GM23338 (cell line): Measurements from ENCODE around the gene SMIM35. TPM values are rescaled to one million over a fixed set of nuclear protein-coding genes. Genes with fewer than 3 reads are reported as not detected.

Experiments
- ATAC-seq: fragments of 200-7000 bp; cut with Tn5 transposase; 3 replicates; pipeline ENCODE4 v1.9.1; 2020
- DNase-seq: peaks from one replicate; pipeline ENCODE4 v3.0.0-alpha.2; 2015; ENCODE audit warnings: low spot score
- H2AFZ ChIP-seq: fragments of 200-600 bp; sonication (generic); 2 replicates; pipeline ENCODE4 v1.8.0; 2016; ENCODE audit warnings: antibody characterized with exemption, mild to moderate bottlenecking, moderate library complexity
- H3F3A ChIP-seq: fragments of 200-600 bp; sonication (generic); replicated peaks from 2 replicates; pipeline ENCODE4 v1.8.0; 2017; ENCODE audit warnings: antibody characterized with exemption, mixed run types, low read depth
- H3K27ac ChIP-seq: fragments of 200-600 bp; sonication (generic); 2 replicates; pipeline ENCODE4 v1.6.1; 2016; ENCODE audit warnings: low read depth
- H3K27me3 ChIP-seq: fragments of 200-600 bp; sonication (generic); 2 replicates; pipeline ENCODE4 v1.8.0; 2016; ENCODE audit warnings: mild to moderate bottlenecking, mixed run types, moderate library complexity; ENCODE audit not compliant: insufficient read depth
- H3K36me3 ChIP-seq: fragments of 200-600 bp; sonication (generic); 2 replicates; pipeline ENCODE4 v1.8.0; 2016; ENCODE audit warnings: mild to moderate bottlenecking; ENCODE audit not compliant: insufficient read depth
- H3K4me1 ChIP-seq: fragments of 200-600 bp; sonication (generic); 2 replicates; pipeline ENCODE4 v1.8.0; 2016; ENCODE audit warnings: mild to moderate bottlenecking, moderate library complexity; ENCODE audit not compliant: insufficient read depth
- H3K4me2 ChIP-seq: fragments of 200-600 bp; sonication (generic); 2 replicates; pipeline ENCODE4 v1.7.1; 2017; ENCODE audit warnings: mixed run types
- H3K4me3 ChIP-seq: fragments of 200-600 bp; sonication (generic); 2 replicates; pipeline ENCODE4 v1.6.1; 2016; ENCODE audit warnings: mixed run types
- H3K79me2 ChIP-seq: fragments of 200-600 bp; sonication (generic); replicated peaks from 2 replicates; pipeline ENCODE4 v1.8.0; 2017; ENCODE audit warnings: mild to moderate bottlenecking; ENCODE audit not compliant: insufficient read depth
- H3K9me2 ChIP-seq: fragments of 200-600 bp; sonication (generic); 2 replicates; pipeline ENCODE4 v1.8.0; 2017; ENCODE audit not compliant: insufficient read depth
- H4K20me1 ChIP-seq: fragments of 200-600 bp; sonication (generic); replicated peaks from 2 replicates; pipeline ENCODE4 v1.8.0; 2017; ENCODE audit warnings: mild to moderate bottlenecking; ENCODE audit not compliant: insufficient read depth
- H3K27ac Mint-ChIP-seq: 2 replicates; pipeline ENCODE4 v1.8.0; 2020; ENCODE audit warnings: inconsistent platforms, mild to moderate bottlenecking, moderate library complexity, mixed read lengths
- H3K27me3 Mint-ChIP-seq: 3 replicates; pipeline ENCODE4 v1.8.0; 2022; ENCODE audit warnings: low read depth, mild to moderate bottlenecking, moderate library complexity, mixed read lengths, inconsistent platforms; ENCODE audit not compliant: insufficient read depth, poor library complexity
- H3K36me3 Mint-ChIP-seq: 3 replicates; pipeline ENCODE4 v1.8.0; 2021; ENCODE audit warnings: low read depth, mild to moderate bottlenecking, inconsistent platforms, moderate library complexity, mixed read lengths
- H3K4me1 Mint-ChIP-seq: 3 replicates; pipeline ENCODE4 v1.8.0; 2020; ENCODE audit warnings: mild to moderate bottlenecking, inconsistent platforms, mixed read lengths
- H3K4me3 Mint-ChIP-seq: 3 replicates; pipeline ENCODE4 v1.8.0; 2021; ENCODE audit warnings: moderate library complexity, mild to moderate bottlenecking, inconsistent platforms, mixed read lengths
- H3K9me3 Mint-ChIP-seq: 3 replicates; pipeline ENCODE4 v1.8.0; 2020; ENCODE audit warnings: moderate library complexity, mild to moderate bottlenecking, inconsistent platforms, mixed read lengths
- CREB1 ChIP-seq: fragments of 250-450 bp; sonication (Bioruptor Pico); IDR thresholded peaks from 2 replicates; pipeline ENCODE4 v1.5.0; 2020; ENCODE audit warnings: low read depth, mild to moderate bottlenecking, moderate library complexity
- EZH2 ChIP-seq: fragments of 200-600 bp; sonication (generic); IDR thresholded peaks from one replicate; pipeline ENCODE4 v1.8.0; 2017; ENCODE audit warnings: antibody characterized with exemption, mild to moderate bottlenecking, low read depth; ENCODE audit not compliant: unreplicated experiment
- EZH2phosphoT487 ChIP-seq: fragments of 200-600 bp; sonication (generic); IDR thresholded peaks from one replicate; pipeline ENCODE4 v1.8.1; 2018; ENCODE audit warnings: antibody characterized with exemption; ENCODE audit not compliant: unreplicated experiment
- JUNB ChIP-seq: IDR thresholded peaks from one replicate; pipeline ENCODE4 v1.6.1; 2016; ENCODE audit warnings: antibody characterized with exemption; ENCODE audit not compliant: unreplicated experiment
- NANOG ChIP-seq: IDR thresholded peaks from 2 replicates; pipeline ENCODE4 v1.6.1; 2016; ENCODE audit warnings: antibody characterized with exemption, borderline replicate concordance
- POLR2AphosphoS5 ChIP-seq: IDR thresholded peaks from 2 replicates; pipeline ENCODE4 v1.6.1; 2016; ENCODE audit warnings: antibody characterized with exemption, low read depth
- STAT1 ChIP-seq: IDR thresholded peaks from one replicate; pipeline ENCODE4 v1.6.1; 2016; ENCODE audit warnings: antibody characterized with exemption; ENCODE audit not compliant: unreplicated experiment
- ZNF114 ChIP-seq: fragments of 250-450 bp; sonication (Bioruptor Pico); IDR thresholded peaks from 2 replicates; pipeline ENCODE4 v1.5.0; 2020; ENCODE audit warnings: mild to moderate bottlenecking, moderate library complexity
- ZNF331 ChIP-seq: fragments of 250-450 bp; sonication (Bioruptor Pico); IDR thresholded peaks from 2 replicates; pipeline ENCODE4 v1.5.0; 2020; ENCODE audit warnings: low read depth, mild to moderate bottlenecking, moderate library complexity
- polyA plus RNA-seq: library from polyadenylated mRNA; unstranded; fragments of >200 nt; fragmentation: Nextera tagmentation; extraction: Ambion mirVana; gene quantifications from 2 replicates; pipeline ENCODE4 v1.2.1, GENCODE V29; 2016
- total RNA-seq: library from RNA; depleted of rRNA; stranded (reverse); fragments of >200 nt; shearing (Covaris generic); gene quantifications from 2 replicates; pipeline ENCODE4 v1.2.3, GENCODE V29; 2014
- TF ChIP-seq, protein P1 (sequence below): IDR thresholded peaks from one replicate; pipeline ENCODE4 v1.6.1; 2018; ENCODE audit warnings: antibody characterized with exemption; ENCODE audit not compliant: unreplicated experiment
- TF ChIP-seq, protein P2 (sequence below): IDR thresholded peaks from 2 replicates; pipeline ENCODE4 v1.6.1; 2016; ENCODE audit warnings: antibody characterized with exemption
- TF ChIP-seq, protein P3 (sequence below), 2 experiments: fragments of 200-600 bp in 1 of 2; sonication (generic) in 1 of 2; conservative IDR thresholded peaks; 2 replicates each; pipeline versions ENCODE4 v1.5.1 to v1.6.1; 2016 to 2017; ENCODE audit warnings: antibody characterized with exemption in 2 of 2, low read depth in 2 of 2, mild to moderate bottlenecking in 2 of 2, moderate library complexity in 1 of 2

SMIM35 gene
- total and polyA plus RNA-seq, 2 experiments from 2014 or later = not detected

DNA sequence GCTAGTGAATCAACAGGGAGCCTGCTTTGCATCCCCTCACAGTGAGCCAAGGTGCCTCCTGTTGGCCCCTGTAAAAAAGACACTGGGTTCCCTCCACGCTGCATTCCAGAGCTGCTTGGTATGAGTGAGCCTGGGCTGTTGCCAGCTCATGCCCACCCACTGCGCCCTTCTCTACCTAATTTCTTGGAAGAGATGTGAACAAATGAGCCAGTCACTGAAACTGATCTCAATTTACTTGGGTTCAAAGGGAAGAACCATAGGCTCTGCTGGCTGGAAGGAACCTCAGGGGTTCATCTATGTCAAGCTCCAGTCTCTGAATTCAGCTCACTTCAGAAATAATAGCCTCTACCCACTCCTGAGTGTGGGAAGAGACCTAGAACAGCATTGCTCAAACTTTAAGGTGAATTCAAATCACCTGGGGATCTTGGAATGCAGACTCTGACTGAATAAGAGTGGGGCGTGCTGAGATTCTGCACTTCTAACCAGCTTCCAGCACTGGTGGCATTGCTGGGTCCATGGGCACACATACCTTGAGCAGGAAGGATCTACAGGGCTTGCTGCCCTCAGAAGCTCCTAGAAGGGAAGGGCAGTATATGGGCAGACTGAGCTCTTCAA lies 15.2 kb downstream of the SMIM35 start (continued):
- TF ChIP-seq, protein P1, sequence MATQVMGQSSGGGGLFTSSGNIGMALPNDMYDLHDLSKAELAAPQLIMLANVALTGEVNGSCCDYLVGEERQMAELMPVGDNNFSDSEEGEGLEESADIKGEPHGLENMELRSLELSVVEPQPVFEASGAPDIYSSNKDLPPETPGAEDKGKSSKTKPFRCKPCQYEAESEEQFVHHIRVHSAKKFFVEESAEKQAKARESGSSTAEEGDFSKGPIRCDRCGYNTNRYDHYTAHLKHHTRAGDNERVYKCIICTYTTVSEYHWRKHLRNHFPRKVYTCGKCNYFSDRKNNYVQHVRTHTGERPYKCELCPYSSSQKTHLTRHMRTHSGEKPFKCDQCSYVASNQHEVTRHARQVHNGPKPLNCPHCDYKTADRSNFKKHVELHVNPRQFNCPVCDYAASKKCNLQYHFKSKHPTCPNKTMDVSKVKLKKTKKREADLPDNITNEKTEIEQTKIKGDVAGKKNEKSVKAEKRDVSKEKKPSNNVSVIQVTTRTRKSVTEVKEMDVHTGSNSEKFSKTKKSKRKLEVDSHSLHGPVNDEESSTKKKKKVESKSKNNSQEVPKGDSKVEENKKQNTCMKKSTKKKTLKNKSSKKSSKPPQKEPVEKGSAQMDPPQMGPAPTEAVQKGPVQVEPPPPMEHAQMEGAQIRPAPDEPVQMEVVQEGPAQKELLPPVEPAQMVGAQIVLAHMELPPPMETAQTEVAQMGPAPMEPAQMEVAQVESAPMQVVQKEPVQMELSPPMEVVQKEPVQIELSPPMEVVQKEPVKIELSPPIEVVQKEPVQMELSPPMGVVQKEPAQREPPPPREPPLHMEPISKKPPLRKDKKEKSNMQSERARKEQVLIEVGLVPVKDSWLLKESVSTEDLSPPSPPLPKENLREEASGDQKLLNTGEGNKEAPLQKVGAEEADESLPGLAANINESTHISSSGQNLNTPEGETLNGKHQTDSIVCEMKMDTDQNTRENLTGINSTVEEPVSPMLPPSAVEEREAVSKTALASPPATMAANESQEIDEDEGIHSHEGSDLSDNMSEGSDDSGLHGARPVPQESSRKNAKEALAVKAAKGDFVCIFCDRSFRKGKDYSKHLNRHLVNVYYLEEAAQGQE = no peak
- no peak for TF ChIP-seq STAT1
- TF ChIP-seq, protein P2, sequence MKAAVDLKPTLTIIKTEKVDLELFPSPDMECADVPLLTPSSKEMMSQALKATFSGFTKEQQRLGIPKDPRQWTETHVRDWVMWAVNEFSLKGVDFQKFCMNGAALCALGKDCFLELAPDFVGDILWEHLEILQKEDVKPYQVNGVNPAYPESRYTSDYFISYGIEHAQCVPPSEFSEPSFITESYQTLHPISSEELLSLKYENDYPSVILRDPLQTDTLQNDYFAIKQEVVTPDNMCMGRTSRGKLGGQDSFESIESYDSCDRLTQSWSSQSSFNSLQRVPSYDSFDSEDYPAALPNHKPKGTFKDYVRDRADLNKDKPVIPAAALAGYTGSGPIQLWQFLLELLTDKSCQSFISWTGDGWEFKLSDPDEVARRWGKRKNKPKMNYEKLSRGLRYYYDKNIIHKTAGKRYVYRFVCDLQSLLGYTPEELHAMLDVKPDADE = no peak
- no peak for TF ChIP-seq NANOG
- no peak for TF ChIP-seq CREB1
- TF ChIP-seq, protein P3, sequence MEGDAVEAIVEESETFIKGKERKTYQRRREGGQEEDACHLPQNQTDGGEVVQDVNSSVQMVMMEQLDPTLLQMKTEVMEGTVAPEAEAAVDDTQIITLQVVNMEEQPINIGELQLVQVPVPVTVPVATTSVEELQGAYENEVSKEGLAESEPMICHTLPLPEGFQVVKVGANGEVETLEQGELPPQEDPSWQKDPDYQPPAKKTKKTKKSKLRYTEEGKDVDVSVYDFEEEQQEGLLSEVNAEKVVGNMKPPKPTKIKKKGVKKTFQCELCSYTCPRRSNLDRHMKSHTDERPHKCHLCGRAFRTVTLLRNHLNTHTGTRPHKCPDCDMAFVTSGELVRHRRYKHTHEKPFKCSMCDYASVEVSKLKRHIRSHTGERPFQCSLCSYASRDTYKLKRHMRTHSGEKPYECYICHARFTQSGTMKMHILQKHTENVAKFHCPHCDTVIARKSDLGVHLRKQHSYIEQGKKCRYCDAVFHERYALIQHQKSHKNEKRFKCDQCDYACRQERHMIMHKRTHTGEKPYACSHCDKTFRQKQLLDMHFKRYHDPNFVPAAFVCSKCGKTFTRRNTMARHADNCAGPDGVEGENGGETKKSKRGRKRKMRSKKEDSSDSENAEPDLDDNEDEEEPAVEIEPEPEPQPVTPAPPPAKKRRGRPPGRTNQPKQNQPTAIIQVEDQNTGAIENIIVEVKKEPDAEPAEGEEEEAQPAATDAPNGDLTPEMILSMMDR (conservative IDR thresholded peaks at IDR 0.05; ENCODE audit: low read depth in 2 of 2) = no peak
- TF ChIP-seq ZNF331 (CRISPR knock-in tag) = no peak
- TF ChIP-seq ZNF114 (CRISPR knock-in tag) = no peak
- no peak for TF ChIP-seq POLR2AphosphoS5
- TF ChIP-seq JUNB = no peak
- no peak for TF ChIP-seq EZH2
- TF ChIP-seq EZH2phosphoT487 = no peak

DNA sequence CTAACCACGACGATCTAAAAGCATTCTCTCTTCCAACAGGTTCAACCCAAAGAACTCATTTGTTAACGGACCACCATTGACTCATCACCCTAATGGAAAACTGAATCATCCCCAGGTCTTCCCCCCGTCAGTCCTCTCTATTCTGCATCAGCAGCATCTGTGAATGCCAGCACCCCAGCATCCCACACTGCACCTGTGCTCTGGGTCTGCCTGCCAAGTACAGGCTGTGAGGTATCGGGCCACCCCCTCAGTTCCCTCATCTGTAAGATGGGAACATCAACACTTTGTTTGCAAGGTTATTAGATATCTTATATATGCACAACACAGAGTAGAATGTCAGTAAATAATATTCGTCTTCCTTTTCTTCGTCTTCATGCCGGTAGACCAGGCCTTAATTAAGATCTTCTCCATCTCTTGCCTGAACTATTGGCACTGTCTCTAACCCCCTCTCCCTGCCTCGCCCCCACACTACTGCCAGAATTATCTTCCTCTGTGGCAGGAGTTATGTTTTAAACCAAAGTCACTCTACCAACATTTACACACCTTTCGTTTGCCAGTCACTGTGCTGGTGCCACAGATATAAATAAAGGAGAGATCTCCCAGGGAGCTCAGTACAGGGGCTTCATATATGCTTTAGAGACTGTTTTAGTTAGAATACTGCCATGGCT lies 17.7 kb downstream of the SMIM35 start:
- ATAC-seq = no peak
- no peak overlapping the region for H2AFZ ChIP-seq
- H3K4me1 Mint-ChIP-seq = peaks cover 3% of the 10 kb centered on the region
- no peaks in the 10 kb centered on the region for H3K36me3 ChIP-seq
- no peak overlapping the region for H3K27ac ChIP-seq
- DNase-seq = no peak
- no peaks in the 10 kb centered on the region for H3K27me3 ChIP-seq
- no peak overlapping the region for H3K27ac Mint-ChIP-seq
- no peaks in the 10 kb centered on the region for H3K36me3 Mint-ChIP-seq
- no peak overlapping the region for H3K4me2 ChIP-seq
- no peaks in the 10 kb centered on the region for H3K9me3 Mint-ChIP-seq
- H3K79me2 ChIP-seq = no peaks in the 10 kb centered on the region
- H3K27me3 Mint-ChIP-seq = peaks cover 6% of the 10 kb centered on the region
- H3K4me1 ChIP-seq = no peaks in the 10 kb centered on the region
- H3K4me3 Mint-ChIP-seq = no peak overlapping the region
- H3F3A ChIP-seq = no peaks in the 10 kb centered on the region
- H3K4me3 ChIP-seq = no peak overlapping the region
- H3K9me2 ChIP-seq = no peaks in the 10 kb centered on the region
- H4K20me1 ChIP-seq = no peaks in the 10 kb centered on the region
- TF ChIP-seq, protein P2 = no peak
- TF ChIP-seq ZNF114 (CRISPR knock-in tag) (no peak), STAT1 (no peak), EZH2 (no peak), POLR2AphosphoS5 (no peak), JUNB (no peak), CREB1 (no peak)
- TF ChIP-seq, protein P3 (conservative IDR thresholded peaks at IDR 0.05; ENCODE audit: low read depth in 2 of 2) = no peak
